Kidney (tissue), 14 donors: ENCODE measurements around the gene CYRIA. TPM values are rescaled to one million over a fixed set of nuclear protein-coding genes. Genes with fewer than 3 reads are reported as not detected.

Experiments used
- DNase-seq, 5 donors: peaks; one replicate each; pipeline ENCODE4 v3.0.0-alpha.2; 2013 to 2020
- FAIRE-seq: peaks from 2 replicates; lab custom pipeline; 2012; peaks lifted over from hg19 to GRCh38; lab: Jason Lieb, UNC
- H3K27ac ChIP-seq, 2 donors: one replicate each; pipeline ENCODE4 v1.7.0; 2013; ENCODE audit warnings: low read depth in 2 of 2, low read length in 2 of 2, inconsistent platforms in 1 of 2
- H3K27me3 ChIP-seq: one replicate; pipeline ENCODE4 v1.7.1; 2013; ENCODE audit warnings: low read length, inconsistent platforms; ENCODE audit not compliant: control insufficient read depth, insufficient read depth
- H3K36me3 ChIP-seq, 3 donors: one replicate each; pipeline versions ENCODE4 v1.7.0 to v1.7.1; 2013; ENCODE audit warnings: low read length in 3 of 3, control low read depth in 1 of 3, inconsistent platforms in 1 of 3; ENCODE audit not compliant: insufficient read depth in 3 of 3, control insufficient read depth in 2 of 3
- H3K4me1 ChIP-seq, 3 donors: one replicate each; pipeline versions ENCODE4 v1.7.0 to v1.7.1; 2013; ENCODE audit warnings: low read length in 3 of 3, inconsistent platforms in 1 of 3, low read depth in 1 of 3; ENCODE audit not compliant: control insufficient read depth in 2 of 3, insufficient read depth in 2 of 3
- H3K4me3 ChIP-seq, 3 donors: one replicate each; pipeline versions ENCODE4 v1.7.0 to v1.8.1; 2013; ENCODE audit warnings: low read length in 3 of 3, control low read depth in 1 of 3, inconsistent platforms in 1 of 3
- H3K9ac ChIP-seq, 3 donors: one replicate each; pipeline versions ENCODE4 v1.7.0 to v1.7.1; 2013; ENCODE audit warnings: low read length in 3 of 3, control low read depth in 1 of 3, inconsistent platforms in 1 of 3
- H3K9me3 ChIP-seq, 3 donors: one replicate each; pipeline versions ENCODE4 v1.7.0 to v1.7.1; 2013; ENCODE audit warnings: low read length in 3 of 3, control low read depth in 1 of 3, inconsistent platforms in 1 of 3; ENCODE audit not compliant: control insufficient read depth in 2 of 3, insufficient read depth in 1 of 3
- CTCF ChIP-seq: IDR thresholded peaks from 3 replicates; pipeline ENCODE4 v1.5.1; 2012; ENCODE audit warnings: mild to moderate bottlenecking, moderate library complexity, borderline replicate concordance; ENCODE audit not compliant: insufficient read depth; ENCODE audit errors: extremely low read depth
- intact Hi-C: fragments of 100-400 bp; cut with DNase I; formaldehyde crosslinking; loops from one replicate; pipeline ENCODE4 v1.11.1; 2022
- polyA plus RNA-seq: library from polyadenylated mRNA; stranded (reverse); fragments of 350-450 nt; fragmentation: Illumina TruSeq; extraction: RNeasy Lipid Tissue Mini Kit (QIAGEN cat#74804); gene quantifications from one replicate; pipeline ENCODE4 v1.2.3, GENCODE V29; 2014; ENCODE audit warnings: low read depth, low replicate concordance; ENCODE audit not compliant: insufficient read depth
- total RNA-seq: library from RNA; stranded (reverse); fragmentation: NEBNext Ultra II Directional; extraction: Animal tissue kit (Norgen Biotek cat#: 25700); gene quantifications from one replicate; pipeline ENCODE4 v1.2.1, GENCODE V29; 2021
- donor health status: control.
- donor health status: control.
- donor health status: control.
- donor health status: control.
- donor health status: control.
- donor health status: DM: yes; HTN: yes; CAD: no.
- donor health status: Normal renal cell carcinoma (clear cell type).

CYRIA gene
- total and polyA plus RNA-seq, 2 donors from 2014 or later, result 1.0 to 11.8 TPM

- H3K9me3 ChIP-seq, result no peaks in the 10 kb centered on the region
- H3K27me3 ChIP-seq, result no peaks in the 10 kb centered on the region
- FAIRE-seq (no peak), DNase-seq (no peak)
- H3K4me1 ChIP-seq, result no peaks in the 10 kb centered on the region
- no peak overlapping the region for H3K4me3 ChIP-seq
- TF ChIP-seq CTCF, result no peak
- H3K36me3 ChIP-seq, result no peaks in the 10 kb centered on the region
- no peak overlapping the region for H3K9ac ChIP-seq
- intact Hi-C loops, result no loop called here
- H3K27ac ChIP-seq, result no peak overlapping the region
Measured at GRCh38 chr2:16693854-16694253, 28.2 kb upstream of the CYRIA start.

- no peaks in the 10 kb centered on the region for H3K4me1 ChIP-seq
- H3K27ac ChIP-seq, result no peak overlapping the region
- DNase-seq, result no peak
- intact Hi-C loops, result no loop called here
- no peaks in the 10 kb centered on the region for H3K36me3 ChIP-seq
- no peak for FAIRE-seq
- H3K9ac ChIP-seq, result no peak overlapping the region
- no peak for TF ChIP-seq CTCF
- no peak overlapping the region for H3K4me3 ChIP-seq
- no peaks in the 10 kb centered on the region for H3K27me3 ChIP-seq
- no peaks in the 10 kb centered on the region for H3K9me3 ChIP-seq
Measured at GRCh38 chr2:16691261-16691660, 25.6 kb upstream of the CYRIA start.

GRCh38 chr2:16687955-16688354 is 22.3 kb upstream of the CYRIA start:
- no peak for TF ChIP-seq CTCF
- no peaks in the 10 kb centered on the region for H3K4me1 ChIP-seq
- DNase-seq, result no peak
- no peak overlapping the region for H3K9ac ChIP-seq
- no peak for FAIRE-seq
- H3K4me3 ChIP-seq, result no peak overlapping the region
- H3K9me3 ChIP-seq, result no peaks in the 10 kb centered on the region
- H3K27me3 ChIP-seq, result no peaks in the 10 kb centered on the region
- intact Hi-C loops, result no loop called here
- H3K36me3 ChIP-seq, result no peaks in the 10 kb centered on the region
- H3K27ac ChIP-seq, result no peak overlapping the region

- no peaks in the 10 kb centered on the region for H3K4me1 ChIP-seq
- FAIRE-seq (no peak), DNase-seq (no peak)
- intact Hi-C loops, result no loop called here
- no peak overlapping the region for H3K27ac ChIP-seq
- TF ChIP-seq CTCF, result no peak
- H3K36me3 ChIP-seq, result no peaks in the 10 kb centered on the region
- H3K9me3 ChIP-seq, result no peaks in the 10 kb centered on the region
- no peak overlapping the region for H3K4me3 ChIP-seq
- no peaks in the 10 kb centered on the region for H3K27me3 ChIP-seq
- H3K9ac ChIP-seq, result no peak overlapping the region
Measured at GRCh38 chr2:16687222-16687621, 21.6 kb upstream of the CYRIA start.
